Large intestine (tissue), 3 donors: ENCODE measurements around the gene ALG8. TPM values are rescaled to one million over a fixed set of nuclear protein-coding genes. Genes with fewer than 3 reads are reported as not detected.
A peak's percentile ranks its signal among the peaks of the same experiment; 100 is the strongest.

Source experiments
- DNase-seq, 2 donors: peaks; one replicate each; pipeline versions ENCODE4 v3.0.0 to v3.0.0-alpha.2; 2013
- H3K27ac ChIP-seq: one replicate; pipeline ENCODE4 v1.5.1; 2013; ENCODE audit warnings: low read length
- H3K27me3 ChIP-seq: 2 replicates; pipeline ENCODE4 v1.6.1; 2013; ENCODE audit warnings: low read length; ENCODE audit not compliant: control insufficient read depth, insufficient read depth
- H3K36me3 ChIP-seq: 2 replicates; pipeline ENCODE4 v1.6.1; 2013; ENCODE audit warnings: low read length; ENCODE audit not compliant: control insufficient read depth, insufficient read depth
- H3K4me1 ChIP-seq: one replicate; pipeline ENCODE4 v1.6.1; 2013; ENCODE audit warnings: low read length; ENCODE audit not compliant: control insufficient read depth, insufficient read depth
- H3K4me3 ChIP-seq: one replicate; pipeline ENCODE4 v1.5.1; 2013; ENCODE audit warnings: low read length
- H3K9me3 ChIP-seq: one replicate; pipeline ENCODE4 v1.6.1; 2013; ENCODE audit warnings: mild to moderate bottlenecking, low read depth, low read length, moderate library complexity; ENCODE audit not compliant: control insufficient read depth
- WGBS: methylation state at CpG from one replicate; pipeline ENCODE4 v1.1.5; 2013; ENCODE audit warnings: low lambda C conversion rate; ENCODE audit not compliant: insufficient coverage; 5-methylcytosine and 5-hydroxymethylcytosine counted together
- polyA plus RNA-seq: library from polyadenylated mRNA; unstranded; fragments of 120-200 nt; gene quantifications from one replicate; pipeline ENCODE4 v1.2.1, GENCODE V29; 2013

Gene ALG8
- polyA plus RNA-seq, 1 donor, result 35.3 TPM

DNA sequence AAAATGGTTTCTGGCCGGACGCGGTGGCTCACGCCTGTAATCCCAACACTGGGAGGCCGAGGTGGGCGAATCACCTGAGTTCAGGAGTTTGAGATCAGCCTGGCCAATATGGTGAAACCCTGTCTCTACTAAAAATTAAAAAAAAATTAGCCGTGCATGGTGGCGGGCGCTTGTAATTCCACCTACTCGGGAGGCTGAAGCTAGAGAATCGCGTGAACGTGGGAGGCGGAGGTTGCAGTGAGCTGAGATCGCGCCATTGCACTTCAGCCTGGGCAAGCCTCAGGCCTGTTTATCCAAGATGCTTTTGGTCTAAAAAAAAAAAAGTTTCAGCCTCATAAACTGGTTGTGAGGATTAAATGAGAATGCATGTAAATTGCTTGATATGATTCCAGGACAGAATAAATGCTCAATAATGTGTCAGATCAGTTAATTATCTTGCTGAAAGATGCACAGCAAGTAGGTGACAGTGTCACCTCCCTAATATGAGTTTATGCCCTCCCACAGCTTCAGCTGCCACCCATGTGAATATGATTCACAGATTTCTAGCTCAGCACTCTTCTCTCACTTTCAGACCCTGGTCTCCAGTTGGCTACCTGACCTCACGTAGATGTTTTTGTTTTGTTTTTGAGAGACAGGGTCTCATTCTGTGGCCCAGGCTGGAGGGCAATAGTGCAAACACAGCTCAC is 1.1 kb upstream of the ALG8 start:
- H3K4me3 ChIP-seq, result peak overlapping the region; percentile 63
- peaks cover 2% of the 10 kb centered on the region for H3K36me3 ChIP-seq
- no peak for DNase-seq
- peaks cover 4% of the 10 kb centered on the region for H3K4me1 ChIP-seq
- no peaks in the 10 kb centered on the region for H3K9me3 ChIP-seq
- H3K27ac ChIP-seq, result no peak overlapping the region
- no peaks in the 10 kb centered on the region for H3K27me3 ChIP-seq
- WGBS, result 17% methylated on average over 1 of the region's 17 CpGs

DNA sequence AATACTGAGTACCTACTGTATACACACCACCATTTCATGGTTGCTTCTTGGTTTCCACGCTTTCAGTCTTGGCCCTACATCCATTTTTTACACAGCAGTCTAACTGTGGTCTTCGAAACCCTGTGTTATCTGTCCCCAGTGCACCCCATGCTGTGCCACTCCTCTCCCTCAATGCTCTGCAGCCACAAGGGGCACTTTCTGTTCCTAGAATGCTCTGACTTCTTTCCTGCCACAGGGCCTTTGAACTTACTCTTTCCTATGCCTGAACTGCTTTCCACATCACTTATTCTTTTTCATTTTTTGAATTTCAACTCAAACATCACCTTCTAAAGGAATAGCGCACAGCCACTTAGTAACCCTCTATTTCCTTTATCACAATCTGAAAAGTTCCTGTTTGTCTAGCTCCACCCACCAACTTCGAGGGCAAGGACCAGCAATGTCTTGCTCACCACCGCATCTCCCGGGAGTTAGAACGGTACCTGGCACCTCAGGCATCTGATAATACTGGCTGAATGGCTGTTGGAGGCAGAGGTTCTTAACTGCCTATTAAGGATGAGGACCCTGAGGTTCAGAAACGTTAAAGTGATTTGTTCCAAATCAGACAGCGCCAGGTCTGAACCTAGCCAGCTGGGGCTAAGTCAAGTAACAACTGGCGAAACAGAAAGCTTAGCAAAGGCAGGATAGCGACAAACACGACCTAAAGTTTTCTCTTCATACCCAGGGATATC is 568 bp downstream of the ALG8 start:
- DNase-seq, result peak in 1 of 2 donors; percentile 44
- H3K36me3 ChIP-seq, result peaks cover 2% of the 10 kb centered on the region
- no peaks in the 10 kb centered on the region for H3K27me3 ChIP-seq
- peak overlapping the region; percentile 48 for H3K27ac ChIP-seq
- H3K9me3 ChIP-seq, result no peaks in the 10 kb centered on the region
- H3K4me1 ChIP-seq, result peaks cover 4% of the 10 kb centered on the region
- 67% methylated on average over 2 of the region's 12 CpGs for WGBS
- peak overlapping the region; percentile 63 for H3K4me3 ChIP-seq

DNA sequence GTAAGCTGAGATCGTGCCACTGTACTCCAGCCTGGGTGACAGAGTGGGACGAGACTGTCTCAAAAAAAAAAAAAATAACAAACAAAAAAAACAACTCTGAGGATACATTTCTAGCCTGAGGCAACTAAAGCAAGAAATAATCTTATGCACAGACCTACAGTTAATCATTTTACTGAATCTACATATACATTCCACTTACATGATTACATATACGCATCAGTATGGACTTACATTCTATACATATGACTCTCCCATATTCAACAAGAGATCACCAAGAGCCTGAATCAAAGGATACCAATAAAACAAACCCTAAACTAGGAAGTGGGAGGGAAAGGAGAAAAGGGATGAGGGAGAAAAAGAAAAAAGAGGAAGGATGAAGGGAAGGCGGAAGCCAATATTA is 1.1 kb downstream of the ALG8 start:
- DNase-seq, result no peak
- Histone ChIP-seq H3K27ac (no peak overlapping the region), H3K27me3 (no peaks in the 10 kb centered on the region), H3K36me3 (peaks cover 2% of the 10 kb centered on the region), H3K9me3 (no peaks in the 10 kb centered on the region), H3K4me3 (no peak overlapping the region), H3K4me1 (peaks cover 4% of the 10 kb centered on the region)
- 82% methylated on average over 3 of the region's 4 CpGs for WGBS

DNA sequence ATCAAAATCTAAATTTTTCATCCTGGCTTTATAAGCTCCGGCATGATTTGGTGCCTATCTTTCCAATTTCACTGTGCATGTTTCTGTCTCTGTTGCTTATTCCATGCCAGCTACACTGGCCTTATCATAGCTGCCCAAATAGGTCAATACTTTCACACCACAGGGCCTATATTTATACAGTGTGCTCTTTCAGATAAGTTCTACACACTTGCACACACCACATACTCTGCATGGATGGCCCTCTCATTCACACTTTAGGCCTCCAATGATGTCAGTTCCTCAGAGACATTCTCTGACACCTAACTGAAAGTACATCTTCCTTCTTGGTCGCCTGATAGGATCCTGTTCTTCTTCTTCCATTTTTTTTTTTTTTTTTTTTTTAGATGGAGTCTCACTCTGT is 7.0 kb downstream of the ALG8 start:
- Histone ChIP-seq H3K27me3 (no peaks in the 10 kb centered on the region), H3K9me3 (no peaks in the 10 kb centered on the region), H3K27ac (no peak overlapping the region), H3K4me1 (no peaks in the 10 kb centered on the region), H3K36me3 (peaks cover 2% of the 10 kb centered on the region), H3K4me3 (no peak overlapping the region)
- 100% methylated on average over 1 of the region's 2 CpGs for WGBS
- DNase-seq, result no peak

DNA sequence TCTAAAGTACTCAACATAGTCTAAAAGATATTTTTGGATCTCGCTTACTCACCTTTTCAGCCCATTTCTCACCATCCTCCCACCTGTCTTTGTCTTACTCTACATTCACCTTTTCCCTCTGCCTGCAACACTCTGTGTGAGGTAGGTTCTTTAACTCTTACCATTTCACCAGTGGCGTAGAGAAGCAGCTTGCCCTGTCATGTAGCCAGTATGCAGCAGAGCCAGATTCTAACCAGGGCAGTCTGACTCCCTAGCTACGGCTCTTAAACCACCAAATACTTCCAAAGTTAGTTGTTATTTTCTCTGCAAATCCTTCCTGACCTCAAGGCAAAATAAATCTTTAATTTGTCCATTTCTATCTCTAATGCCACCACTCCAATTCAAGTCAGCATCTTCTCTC is 7.5 kb downstream of the ALG8 start:
- WGBS, result 100% methylated on average over 1 of the region's 3 CpGs
- Histone ChIP-seq H3K27ac (no peak overlapping the region), H3K4me3 (no peak overlapping the region), H3K9me3 (no peaks in the 10 kb centered on the region), H3K27me3 (no peaks in the 10 kb centered on the region), H3K4me1 (no peaks in the 10 kb centered on the region), H3K36me3 (peaks cover 2% of the 10 kb centered on the region)
- DNase-seq, result no peak

DNA sequence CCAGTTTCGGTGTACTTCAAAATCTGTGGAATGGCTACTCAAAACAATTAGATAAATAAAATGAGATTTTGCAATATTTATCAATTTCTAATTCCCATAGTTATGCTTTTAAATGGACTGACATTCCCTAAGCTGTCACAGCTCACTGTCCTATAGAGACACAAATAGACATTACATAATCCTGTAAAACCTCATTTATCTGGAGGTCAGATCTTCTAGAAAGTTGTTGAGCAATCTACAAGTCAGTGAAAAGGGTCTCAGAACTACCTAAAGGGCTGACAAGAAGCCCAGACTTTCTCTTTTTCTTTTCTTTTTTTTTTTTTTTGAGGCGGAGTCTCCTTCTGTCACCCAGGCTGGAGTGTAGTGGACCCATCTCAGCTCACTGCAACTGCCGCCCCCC is 12.0 kb downstream of the ALG8 start:
- Histone ChIP-seq H3K27me3 (no peaks in the 10 kb centered on the region), H3K27ac (no peak overlapping the region), H3K4me3 (no peak overlapping the region), H3K9me3 (no peaks in the 10 kb centered on the region), H3K4me1 (no peaks in the 10 kb centered on the region), H3K36me3 (peaks cover 8% of the 10 kb centered on the region)
- WGBS, result no CpG with 5 or more reads among the region's 3 CpGs
- no peak for DNase-seq

DNA sequence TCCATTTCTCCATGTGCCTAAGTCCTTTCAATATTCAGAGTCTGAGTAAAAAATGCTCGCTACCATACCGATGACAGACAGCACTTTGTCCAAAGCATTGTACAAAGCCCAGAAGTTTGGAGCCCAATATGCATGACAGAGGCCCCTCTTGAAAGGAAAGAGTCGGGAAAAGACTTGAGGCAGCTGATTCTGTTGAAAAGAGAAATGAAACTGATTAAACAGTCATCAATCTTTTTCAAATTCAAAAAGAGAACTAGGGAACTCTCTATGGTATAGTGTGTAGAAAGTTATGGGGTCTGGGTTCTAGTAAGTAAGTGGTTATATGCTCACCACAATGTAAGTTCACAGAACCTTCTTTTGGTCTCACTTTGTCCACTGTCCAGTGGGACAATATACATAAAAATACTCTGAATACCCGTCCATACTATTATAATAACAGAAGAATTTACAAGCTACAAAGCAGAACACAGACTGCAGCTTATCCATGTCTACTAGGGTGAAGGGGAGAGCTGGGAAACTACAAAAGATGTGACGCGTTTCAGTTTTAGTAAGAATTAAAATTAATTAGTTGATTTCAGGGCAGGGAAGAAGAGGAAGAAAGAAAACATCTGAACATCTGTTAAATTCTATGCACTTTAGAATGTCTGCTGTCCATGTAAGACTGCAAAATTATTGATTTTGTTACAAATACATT is 26.7 kb downstream of the ALG8 start:
- Histone ChIP-seq H3K4me3 (no peak overlapping the region), H3K36me3 (peaks cover 26% of the 10 kb centered on the region), H3K9me3 (no peaks in the 10 kb centered on the region), H3K4me1 (no peaks in the 10 kb centered on the region), H3K27ac (no peak overlapping the region), H3K27me3 (no peaks in the 10 kb centered on the region)
- 100% methylated on average over 4 of the region's 6 CpGs for WGBS
- no peak for DNase-seq

DNA sequence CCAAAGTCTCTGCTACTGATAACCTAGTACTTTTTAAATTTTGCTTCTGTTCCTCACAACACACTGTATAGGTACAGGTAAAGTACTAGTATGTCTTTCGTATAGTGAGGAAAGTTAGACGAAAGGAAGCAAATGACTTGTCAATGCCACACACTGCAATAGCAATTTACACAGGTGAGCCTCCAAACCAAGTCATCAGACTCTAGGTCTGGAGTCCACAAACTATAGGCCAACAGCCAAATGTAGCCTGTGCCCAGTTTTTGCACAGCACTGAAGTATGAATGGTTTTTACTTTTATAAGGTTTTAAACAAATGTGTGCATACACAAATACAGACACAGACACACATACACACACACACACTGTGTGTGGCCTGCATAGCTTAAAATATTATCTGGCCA is 28.1 kb downstream of the ALG8 start:
- whole genome bisulfite sequencing, result no CpG with 5 or more reads among the region's 2 CpGs
- H3K36me3 ChIP-seq, result peaks cover 28% of the 10 kb centered on the region
- no peaks in the 10 kb centered on the region for H3K4me1 ChIP-seq
- no peak overlapping the region for H3K4me3 ChIP-seq
- no peak overlapping the region for H3K27ac ChIP-seq
- H3K9me3 ChIP-seq, result no peaks in the 10 kb centered on the region
- no peaks in the 10 kb centered on the region for H3K27me3 ChIP-seq
- no peak for DNase-seq

DNA sequence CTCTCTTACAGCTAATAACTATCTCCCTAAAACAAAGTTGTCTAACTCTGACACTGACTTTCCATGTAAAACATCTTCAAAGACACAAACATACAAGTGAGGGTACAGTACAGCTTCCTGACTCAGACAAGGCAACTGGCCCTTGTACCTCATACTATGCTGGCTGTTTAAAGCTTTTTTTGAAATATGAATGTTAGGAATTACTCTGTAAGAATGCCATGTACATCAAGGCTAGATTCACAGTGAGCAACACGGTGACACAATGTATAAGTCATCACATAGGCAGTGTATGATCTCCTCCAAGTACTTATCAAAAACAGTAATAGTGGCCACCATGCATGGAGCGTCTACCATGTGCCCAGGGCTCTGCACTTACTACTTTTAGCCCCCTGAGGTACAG is 28.6 kb downstream of the ALG8 start:
- Histone ChIP-seq H3K27me3 (no peaks in the 10 kb centered on the region), H3K27ac (no peak overlapping the region), H3K4me1 (no peaks in the 10 kb centered on the region), H3K4me3 (no peak overlapping the region), H3K9me3 (no peaks in the 10 kb centered on the region), H3K36me3 (peaks cover 28% of the 10 kb centered on the region)
- WGBS, result no CpG with 5 or more reads among the region's 2 CpGs
- no peak for DNase-seq

DNA sequence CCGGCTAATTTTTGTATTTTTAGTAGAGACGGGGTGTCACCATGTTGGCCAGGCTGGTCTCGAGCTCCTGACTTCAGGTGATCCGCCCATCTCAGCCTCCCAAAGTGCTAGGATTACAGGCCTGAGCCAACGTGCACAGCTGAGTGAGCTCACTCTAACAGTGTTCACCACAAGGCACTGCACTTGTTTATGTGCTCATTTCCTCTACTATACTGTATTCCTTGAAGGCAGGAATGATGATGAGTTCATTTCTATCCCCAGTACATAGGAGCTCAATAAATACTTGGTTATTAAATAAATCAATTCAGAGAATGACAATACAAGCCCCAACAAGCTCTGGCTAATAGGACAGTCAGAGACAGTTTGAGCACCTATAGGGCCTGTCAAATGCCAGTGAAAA is 29.1 kb downstream of the ALG8 start:
- no peaks in the 10 kb centered on the region for H3K27me3 ChIP-seq
- H3K4me3 ChIP-seq, result no peak overlapping the region
- peaks cover 28% of the 10 kb centered on the region for H3K36me3 ChIP-seq
- DNase-seq, result no peak
- no peak overlapping the region for H3K27ac ChIP-seq
- WGBS, result no CpG with 5 or more reads among the region's 5 CpGs
- no peaks in the 10 kb centered on the region for H3K9me3 ChIP-seq
- H3K4me1 ChIP-seq, result no peaks in the 10 kb centered on the region
